ENCODE results near the gene RBP5.

DNA sequence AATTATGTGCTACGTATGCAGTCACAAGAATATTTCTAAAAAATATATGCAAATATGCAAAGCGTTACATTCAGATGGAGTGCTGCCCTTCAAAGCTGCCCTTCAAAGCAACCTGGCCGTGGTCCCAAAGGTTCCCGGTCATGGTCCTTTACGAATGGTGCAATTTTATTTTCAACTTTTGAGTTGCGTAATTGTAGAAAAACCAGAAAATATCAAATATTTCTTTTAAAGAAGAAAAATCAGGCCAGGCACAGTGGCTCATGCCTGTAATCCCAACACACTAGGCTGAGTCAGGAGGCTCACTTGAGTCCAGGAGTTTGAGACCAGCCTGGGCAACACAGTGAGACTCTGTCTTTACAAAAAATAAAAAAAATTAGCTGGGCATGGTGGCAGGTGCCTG is 22.8 kb upstream of the RBP5 start:
- TF ChIP-seq POLR2AphosphoS5 (IDR thresholded peaks at IDR 0.05), result no peak
- TF ChIP-seq, protein P1, sequence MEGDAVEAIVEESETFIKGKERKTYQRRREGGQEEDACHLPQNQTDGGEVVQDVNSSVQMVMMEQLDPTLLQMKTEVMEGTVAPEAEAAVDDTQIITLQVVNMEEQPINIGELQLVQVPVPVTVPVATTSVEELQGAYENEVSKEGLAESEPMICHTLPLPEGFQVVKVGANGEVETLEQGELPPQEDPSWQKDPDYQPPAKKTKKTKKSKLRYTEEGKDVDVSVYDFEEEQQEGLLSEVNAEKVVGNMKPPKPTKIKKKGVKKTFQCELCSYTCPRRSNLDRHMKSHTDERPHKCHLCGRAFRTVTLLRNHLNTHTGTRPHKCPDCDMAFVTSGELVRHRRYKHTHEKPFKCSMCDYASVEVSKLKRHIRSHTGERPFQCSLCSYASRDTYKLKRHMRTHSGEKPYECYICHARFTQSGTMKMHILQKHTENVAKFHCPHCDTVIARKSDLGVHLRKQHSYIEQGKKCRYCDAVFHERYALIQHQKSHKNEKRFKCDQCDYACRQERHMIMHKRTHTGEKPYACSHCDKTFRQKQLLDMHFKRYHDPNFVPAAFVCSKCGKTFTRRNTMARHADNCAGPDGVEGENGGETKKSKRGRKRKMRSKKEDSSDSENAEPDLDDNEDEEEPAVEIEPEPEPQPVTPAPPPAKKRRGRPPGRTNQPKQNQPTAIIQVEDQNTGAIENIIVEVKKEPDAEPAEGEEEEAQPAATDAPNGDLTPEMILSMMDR (IDR thresholded peaks at IDR 0.05 in 8 of 11, conservative IDR thresholded peaks at IDR 0.05 in 3 of 11), result no peak
- TF ChIP-seq POLR2A (IDR thresholded peaks at IDR 0.05), result no peak

Data from spleen (tissue), 7 donors.